HG02840 (cell line): ENCODE measurements around the gene APBB3.
"Not testable (repeated sequence)": the region's sequence is repeated elsewhere in the genome, so short reads cannot be mapped to it uniquely, and the experiment has no call there.

Source experiments
- ATAC-seq: cut with Tn5 transposase; IDR thresholded peaks from one replicate; pipeline ENCODE4 v1.9.1; 2021; ENCODE audit warnings: mild to moderate bottlenecking, moderate library complexity, moderate number of reproducible peaks; ENCODE audit not compliant: unreplicated experiment, low FRiP score

The APBB3 gene, protein sequence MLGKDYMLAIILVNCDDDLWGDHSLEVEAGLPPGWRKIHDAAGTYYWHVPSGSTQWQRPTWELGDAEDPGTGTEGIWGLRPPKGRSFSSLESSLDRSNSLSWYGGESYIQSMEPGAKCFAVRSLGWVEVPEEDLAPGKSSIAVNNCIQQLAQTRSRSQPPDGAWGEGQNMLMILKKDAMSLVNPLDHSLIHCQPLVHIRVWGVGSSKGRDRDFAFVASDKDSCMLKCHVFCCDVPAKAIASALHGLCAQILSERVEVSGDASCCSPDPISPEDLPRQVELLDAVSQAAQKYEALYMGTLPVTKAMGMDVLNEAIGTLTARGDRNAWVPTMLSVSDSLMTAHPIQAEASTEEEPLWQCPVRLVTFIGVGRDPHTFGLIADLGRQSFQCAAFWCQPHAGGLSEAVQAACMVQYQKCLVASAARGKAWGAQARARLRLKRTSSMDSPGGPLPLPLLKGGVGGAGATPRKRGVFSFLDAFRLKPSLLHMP

DNA sequence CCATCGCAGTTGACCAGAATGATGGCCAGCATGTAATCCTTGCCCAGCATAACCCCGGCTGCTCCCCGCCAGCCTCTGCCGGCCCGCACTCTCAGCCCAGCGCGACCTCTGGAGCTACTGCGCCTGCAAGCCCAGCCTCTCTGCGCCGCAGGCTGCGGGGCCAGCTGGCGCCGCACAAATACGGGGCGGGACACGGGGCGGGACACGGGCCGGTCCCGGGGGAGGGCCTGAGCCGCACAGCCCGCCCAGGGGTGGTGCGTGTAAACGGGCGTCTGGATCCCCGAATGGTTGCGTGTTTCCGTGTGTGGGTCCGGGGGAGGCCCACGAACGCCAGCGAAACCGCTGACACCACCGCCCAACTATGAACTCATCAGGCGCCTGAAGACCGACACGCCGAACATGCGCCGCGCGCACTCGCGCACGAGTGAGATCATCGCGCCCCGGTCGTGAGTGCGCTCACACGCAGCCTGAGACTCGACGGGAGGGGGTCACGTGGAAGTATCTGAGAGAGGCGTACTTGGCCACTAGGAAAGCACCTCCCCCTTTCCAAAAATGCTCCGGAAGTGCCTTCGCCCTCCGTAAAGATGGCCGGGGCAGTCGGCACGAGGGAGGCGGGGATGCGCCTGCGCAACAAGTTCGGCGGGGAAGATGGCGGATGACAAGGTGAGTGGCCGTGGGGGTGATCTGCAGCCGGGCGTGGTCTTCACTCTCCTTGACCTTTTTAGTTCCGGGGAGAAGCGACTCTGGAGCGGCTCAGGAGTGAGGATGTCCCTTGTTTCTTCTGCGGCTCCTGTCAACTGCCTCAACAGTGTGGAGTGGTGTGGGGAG, at the start of gene APBB3, which contains the start of gene SLC35A4:
Gene APBB3, minus strand, starts transcription at position 403 of the 828 bp plus-strand sequence. Its CDS starts 353 bp downstream, at position 50.
Gene SLC35A4, plus strand, starts transcription at position 633 of the 828 bp plus-strand sequence. CDS start 2,342 bp downstream, outside the sequence.
- ATAC-seq: peak; percentile 91

DNA sequence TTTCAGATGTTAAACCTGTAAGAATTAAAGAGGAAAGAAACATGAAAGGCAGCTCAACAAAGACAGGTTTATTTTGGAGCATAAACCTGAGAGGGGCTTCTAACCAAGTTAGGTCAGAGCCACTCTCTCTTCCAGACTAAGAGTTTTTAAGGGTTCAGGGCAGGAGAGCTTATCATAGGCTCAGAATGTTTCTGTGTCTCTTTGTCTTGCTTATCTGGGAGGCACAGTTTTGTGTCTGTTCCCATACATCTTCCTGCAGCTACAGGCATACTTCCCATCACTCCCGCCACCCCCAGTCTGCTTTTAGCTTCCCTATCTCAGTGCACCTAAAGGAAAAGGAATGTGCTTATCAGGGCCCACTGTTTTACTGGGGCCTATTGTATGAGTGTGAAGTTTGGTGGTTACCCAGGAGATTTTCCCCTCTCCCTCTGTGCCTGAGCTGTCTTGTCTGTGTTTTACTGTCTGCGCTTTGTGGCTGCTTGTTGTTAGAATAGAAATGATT, 46.7 kb upstream of the APBB3 start:
- no peak for ATAC-seq

DNA sequence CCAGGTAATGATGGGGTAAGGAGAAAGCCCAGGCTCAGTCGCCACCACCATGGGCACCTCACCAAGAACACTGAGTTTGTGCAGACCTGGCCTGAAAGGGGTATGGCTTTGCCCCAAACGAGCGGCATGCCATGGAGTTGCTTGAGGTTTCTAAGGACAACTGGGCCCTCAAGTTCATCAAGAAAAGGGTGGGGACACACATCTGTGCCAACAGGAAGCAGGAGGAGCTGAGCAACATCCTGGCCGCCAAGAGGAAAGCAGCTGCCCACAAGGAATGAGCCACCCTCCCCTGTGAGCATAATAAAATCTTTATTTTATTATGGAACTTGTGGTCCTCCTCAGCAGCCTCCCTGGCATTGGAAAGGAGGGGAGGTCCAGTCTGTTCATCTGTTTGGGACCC, 44.7 kb upstream of the APBB3 start:
- no peak for ATAC-seq

DNA sequence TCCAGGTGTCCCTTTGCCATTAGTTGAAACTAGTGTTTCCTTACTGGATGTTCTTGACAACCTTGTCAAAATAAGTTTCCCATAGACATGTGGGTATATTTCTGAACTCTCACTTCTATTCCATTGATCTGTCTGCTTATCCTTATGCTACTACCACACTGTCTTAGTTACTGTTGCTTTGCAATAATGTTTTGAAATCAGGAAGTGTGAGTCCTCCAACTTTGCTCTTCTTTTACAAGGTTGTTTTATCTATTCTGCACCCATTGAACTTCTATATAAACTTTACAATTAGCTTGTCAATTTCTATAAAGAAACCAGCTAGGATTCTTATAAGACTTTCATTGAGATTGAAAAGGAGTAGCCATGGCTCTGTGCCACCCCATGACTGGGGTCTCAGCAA, 44.3 kb upstream of the APBB3 start:
- ATAC-seq: no peak

DNA sequence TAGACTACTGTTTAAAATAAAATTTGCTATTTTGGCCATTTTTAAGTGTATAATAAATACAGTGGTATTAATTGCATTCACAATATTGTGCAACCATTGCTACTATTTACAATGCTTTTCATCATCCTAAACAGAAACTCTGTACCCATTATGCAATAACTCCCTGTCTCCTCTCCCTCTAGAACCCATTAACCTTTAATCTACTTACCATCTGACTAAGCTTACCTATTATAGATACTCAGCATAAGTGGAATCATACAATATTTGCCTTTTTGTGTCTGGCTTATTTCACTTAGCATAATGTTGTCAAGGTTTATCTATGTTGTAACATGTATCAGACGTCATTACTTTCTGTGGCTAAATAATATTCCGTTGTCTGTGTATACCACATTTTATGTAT, 42.6 kb upstream of the APBB3 start:
- ATAC-seq: no peak

DNA sequence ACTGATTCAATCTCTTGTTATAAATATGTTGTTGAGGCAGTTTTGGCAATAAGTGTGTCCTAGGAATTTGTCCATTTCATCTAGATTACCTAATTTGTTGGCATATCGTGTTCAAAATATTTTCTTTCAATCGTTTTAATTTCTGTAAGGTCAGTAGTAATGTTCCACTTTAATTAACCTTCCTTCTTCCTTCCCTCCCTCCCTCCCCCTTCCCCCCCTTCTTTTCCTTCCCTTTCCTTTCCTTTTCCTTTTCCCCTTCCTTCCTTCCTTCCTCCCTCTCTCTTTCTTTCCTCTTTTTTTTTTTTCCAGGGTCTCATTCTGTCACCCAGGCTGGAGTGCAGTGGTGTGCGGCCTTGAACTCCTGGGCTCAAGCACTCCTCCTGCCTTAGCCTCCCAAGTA, 41.5 kb upstream of the APBB3 start:
- ATAC-seq: no peak

DNA sequence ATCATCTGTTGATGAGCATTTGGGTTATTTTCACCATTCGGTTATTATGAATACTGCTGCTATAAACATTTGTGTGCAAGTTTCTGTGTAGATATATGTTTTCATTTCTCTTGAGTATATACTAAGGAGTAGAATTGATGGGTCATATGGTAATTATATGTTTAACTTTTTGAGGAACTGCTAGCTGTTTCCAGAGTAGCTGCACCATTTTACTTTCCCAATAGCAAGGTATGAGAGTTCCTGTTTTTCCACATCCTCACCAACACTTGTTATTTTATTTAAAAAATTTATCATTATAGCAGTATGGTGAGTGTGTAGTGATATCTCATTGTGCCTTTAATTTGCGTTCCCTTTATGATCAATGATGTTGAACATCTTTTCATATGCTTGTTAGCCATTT, 39.3 kb upstream of the APBB3 start:
- ATAC-seq: no peak

DNA sequence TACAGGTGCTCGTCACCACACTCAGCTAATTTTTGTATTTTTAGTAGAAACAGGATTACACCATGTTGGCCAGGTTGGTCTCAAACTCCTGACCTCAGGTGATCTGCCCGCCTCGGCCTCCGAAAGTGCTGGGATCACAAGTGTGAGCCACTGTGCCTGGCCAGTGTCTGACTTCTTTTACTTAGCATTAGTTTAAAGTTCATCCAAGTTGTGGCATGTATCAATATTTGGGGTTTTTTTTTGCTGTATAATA, 39.0 kb upstream of the APBB3 start:
- not testable (repeated sequence) for ATAC-seq

DNA sequence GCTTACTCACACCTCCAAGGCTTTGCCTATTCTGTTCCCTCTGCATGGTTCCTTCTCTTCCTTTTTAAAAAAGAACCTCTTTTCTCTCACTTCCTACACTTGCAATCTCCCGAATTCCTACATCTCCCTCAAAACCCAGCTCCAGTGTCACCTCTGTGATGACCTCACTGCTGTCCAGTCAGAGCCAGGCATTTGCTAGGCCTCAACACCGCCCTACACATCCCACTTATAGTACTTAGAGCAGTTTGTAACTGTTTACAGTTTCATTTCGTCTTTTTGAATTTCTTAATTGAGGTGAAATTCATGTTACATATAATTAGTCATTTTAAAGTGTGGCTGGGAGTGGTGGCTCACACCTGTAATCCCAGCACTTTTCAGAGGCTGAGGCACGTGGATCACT, 37.7 kb upstream of the APBB3 start:
- no peak for ATAC-seq

DNA sequence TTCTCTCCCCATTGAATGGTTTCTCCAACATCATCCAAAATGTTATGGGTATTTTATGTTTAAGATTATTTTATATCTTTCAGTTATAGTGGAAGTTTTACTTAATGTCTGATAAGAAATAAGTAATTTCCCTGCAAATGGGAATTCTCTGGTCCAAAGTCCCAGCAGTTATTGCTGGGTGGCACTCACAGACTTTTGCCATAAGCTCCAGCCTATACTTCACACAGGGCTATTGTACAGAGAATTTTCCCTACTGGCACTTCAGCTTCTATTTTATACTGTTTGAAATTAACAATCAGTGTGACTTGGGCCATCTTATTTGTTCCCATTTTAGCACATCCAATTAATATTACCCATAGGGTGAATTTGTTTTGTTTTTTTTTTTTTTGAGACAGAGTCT, 35.7 kb upstream of the APBB3 start:
- no peak for ATAC-seq

DNA sequence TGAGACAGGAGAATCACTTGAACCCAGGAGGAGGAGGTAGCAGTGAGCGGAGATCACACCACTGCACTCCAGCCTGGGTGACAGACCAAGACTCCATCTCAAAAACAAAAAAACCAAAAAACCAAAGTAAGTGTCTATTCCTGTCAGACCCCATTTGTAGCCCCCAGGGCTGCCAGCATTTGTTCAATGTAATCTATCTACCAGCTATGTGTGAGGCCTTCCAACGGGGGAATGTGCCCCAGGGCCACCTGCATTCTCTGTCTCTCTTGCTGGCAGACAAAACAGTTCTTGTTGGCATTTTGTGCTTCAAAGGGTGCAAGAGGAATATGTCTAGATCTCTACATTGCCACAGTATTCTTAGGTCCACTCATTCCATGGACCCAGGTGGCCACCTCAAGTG, 34.4 kb upstream of the APBB3 start:
- no peak for ATAC-seq

DNA sequence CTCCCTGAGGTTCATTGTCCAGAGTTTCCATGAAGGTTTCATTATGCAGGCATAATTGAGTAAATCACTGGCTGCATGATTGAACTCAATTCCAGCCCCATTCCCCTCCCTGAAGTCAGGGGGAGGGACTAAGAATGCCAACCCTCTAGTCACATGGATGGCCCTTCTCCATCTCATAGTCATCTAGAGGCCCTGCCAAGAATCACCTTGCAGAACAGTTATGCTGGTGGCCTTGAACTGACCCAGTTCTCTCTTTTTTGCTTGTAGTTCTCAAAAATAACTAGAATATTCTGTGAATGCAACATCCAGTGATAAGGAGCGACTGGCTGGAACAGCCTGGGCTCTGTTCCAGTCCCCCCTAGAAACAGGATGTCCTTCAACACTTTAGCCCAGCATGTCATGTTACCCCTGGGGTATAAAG, 31.9 kb upstream of the APBB3 start:
- ATAC-seq: no peak

DNA sequence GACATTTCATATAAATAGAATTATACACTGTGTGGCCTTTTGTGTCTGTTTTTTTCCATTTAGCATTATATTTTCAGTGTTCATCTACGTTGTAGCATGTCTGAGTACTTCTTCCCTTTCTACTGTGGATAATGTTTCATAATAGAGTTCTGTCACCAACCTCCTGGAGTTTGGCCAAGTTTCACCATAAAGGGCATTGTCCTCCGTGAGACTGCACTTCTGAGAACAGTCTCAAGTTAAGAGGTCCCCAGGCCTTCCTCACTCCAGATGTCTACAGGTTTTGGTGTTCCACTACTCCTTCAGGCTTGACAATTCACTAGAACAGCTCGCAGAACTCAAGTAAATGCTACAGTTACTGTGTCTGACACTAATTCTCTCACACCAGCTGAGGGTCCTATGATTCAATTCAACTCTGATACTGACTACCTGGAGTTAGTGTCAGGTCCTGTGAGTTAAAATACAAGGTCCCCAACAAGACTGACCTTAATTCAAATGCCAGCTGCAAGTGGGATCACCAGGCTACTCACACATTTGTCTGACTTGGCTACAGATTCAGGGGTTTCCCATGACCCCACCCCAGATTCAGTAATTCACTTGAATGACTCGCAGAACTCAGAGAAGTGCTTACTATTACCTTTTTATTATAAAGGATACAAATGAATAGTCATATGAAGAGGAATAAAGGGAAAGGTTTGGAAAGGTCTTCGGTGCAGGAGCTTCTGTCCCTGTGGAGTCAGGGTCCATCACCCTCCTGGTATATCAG, 31.3 kb upstream of the APBB3 start:
- no peak for ATAC-seq

DNA sequence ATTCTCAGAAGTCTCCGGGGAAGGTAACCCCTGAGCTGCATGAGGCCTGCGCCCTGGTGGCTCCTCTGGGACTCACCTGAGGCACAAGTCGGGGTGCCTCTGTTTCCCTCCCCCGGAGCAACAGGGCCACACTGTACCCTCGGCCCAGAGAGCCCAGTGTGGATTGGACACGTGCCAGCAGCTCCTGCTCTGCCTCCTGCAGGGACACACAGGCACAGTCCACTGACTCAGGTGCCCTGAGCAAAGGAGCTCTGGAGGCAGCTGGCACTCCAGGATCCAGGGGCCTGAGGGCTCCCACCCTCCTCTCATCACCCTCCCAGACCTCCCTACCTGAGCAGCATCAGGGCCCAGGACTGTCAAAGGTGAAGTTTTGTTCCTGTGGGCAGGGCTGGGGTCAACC, 29.8 kb upstream of the APBB3 start:
- no peak for ATAC-seq

DNA sequence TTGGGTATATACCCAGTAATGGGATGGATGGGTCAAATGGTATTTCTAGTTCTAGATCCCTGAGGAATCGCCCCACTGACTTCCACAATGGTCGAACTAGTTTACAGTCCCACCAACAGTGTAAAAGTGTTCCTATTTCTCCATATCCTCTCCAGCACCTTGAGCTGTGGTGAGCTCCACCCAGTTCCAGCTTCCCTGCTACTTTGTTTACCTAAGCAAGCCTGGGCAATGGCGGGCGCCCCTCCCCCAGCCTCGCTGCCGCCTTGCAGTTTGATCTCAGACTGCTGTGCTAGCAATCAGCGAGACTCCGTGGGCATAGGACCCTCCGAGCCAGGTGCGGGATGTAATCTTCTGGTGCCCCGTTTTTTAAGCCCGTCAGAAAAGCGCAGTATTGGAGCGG, 28.7 kb upstream of the APBB3 start:
- ATAC-seq: not testable (repeated sequence)

DNA sequence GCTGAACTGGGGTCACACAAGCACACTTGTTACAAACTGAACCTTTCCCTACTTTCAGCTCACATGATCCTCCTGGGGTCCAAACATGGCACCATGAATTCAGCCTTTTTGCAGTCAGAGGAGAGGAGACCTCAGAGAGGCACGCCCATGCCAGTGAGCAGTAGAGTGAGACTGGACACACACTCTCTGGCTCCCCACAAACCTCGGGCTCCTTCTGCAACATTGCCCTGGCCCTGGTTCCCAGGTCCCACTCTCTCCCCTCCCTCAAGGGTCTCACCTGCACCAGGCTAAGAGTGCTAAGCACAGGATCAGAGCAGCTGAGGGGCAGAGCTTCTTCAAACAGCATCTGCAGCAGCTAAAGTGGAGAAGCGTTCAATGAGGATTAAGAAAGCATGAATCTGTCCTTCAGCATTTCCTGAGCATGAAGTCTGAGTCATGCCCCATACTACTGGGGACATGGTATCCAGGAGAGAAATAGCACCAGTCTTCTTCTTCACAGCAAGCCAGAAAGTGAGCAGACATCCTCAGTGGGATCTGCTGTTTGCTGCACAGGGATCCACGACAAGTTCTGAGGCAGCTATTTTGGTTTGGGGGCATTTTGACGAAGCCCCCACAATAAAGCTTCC, 27.5 kb upstream of the APBB3 start:
- no peak for ATAC-seq

DNA sequence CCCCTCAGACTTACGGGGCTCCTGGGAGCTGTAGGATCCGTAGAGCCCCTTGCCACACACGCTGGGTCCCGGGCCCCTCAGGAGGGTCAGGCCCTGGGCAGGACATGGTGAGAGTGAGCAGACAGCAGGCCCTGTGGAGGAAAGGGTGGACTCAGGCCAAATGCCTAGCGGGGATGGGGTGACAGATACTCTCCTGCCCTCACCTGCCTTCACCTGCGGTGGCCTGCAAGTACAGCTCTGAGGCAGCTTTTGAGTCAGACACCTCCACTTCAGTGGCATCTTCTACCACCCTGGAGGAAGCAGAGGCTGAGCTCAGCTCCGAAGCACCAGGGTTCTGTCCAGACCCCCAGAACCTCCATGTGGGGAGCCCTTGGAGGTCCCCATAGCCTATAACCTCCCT, 26.5 kb upstream of the APBB3 start:
- ATAC-seq: no peak

DNA sequence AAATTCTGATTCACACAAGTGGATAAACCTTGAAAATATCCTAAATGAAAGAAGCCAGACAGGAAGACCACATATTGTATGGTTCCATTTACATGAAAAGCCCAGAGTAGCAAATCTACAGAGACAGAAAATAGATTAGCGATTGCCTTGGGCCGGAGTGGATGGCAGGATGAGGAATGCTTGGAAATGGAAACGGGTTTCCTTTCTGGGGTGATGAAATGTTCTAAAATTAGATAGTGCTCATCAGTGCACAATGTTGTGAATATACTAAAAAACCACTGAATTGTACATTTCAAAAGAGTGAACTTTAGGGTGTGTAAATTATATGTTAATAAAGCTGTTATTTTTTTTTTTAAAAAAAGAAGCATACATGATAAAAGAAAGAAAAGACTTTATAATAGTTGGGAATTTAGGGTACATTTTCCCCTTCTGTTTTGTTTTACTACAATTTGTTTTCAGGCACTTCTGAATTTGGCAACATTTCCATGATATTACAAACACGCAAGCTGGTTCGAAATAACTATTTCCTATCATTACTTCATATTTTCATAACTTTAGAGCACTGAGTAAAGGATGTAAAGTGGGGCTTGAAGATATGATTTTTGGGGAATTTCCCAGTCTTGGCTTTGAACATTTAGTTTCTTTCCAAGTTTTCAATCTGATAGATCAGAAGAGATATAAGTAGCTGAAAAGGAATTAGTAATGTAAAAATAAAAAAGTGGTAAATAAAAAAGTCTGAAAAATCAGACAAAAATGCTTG, 24.1 kb upstream of the APBB3 start:
- no peak for ATAC-seq

DNA sequence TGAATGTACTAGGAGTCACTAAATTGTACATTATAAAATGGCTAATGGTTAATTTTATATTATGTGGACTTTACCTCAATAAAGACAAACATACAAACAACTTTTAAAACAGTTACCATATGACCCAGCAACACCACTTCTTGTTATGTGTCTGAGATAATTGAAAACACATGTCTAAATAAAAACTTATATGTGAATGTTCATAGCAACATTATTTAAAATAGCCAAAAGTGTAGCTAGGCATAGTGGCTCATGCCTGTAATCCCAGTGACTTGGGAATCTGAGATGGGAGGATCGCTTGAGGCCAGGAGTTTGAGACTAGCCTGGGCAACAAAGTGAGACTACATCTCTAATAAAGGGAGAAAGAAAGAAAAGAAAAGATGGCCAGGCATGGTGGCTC, 23.1 kb upstream of the APBB3 start:
- no peak for ATAC-seq
